Neuronal stem cell (in vitro differentiated cells): ENCODE results near the gene SIVA1.

ENCODE experiments used
- DNase-seq: peaks from one replicate; pipeline ENCODE4 v3.0.0-alpha.2; 2013; ENCODE audit warnings: low spot score
- H2AFZ ChIP-seq: one replicate; pipeline ENCODE4 v1.6.1; 2013; ENCODE audit warnings: mild to moderate bottlenecking, low read length, inconsistent platforms
- H2AK5ac ChIP-seq: 2 replicates; pipeline ENCODE4 v1.6.1; 2013; ENCODE audit warnings: low read depth, mild to moderate bottlenecking, inconsistent platforms, low read length, moderate library complexity, mixed read lengths
- H2BK120ac ChIP-seq: 2 replicates; pipeline ENCODE4 v1.6.1; 2013; ENCODE audit warnings: low read depth, mild to moderate bottlenecking, inconsistent platforms, low read length, moderate library complexity, mixed read lengths
- H2BK12ac ChIP-seq: one replicate; pipeline ENCODE4 v1.6.1; 2013; ENCODE audit warnings: low read length, inconsistent platforms
- H2BK15ac ChIP-seq: 2 replicates; pipeline ENCODE4 v1.6.1; 2013; ENCODE audit warnings: mild to moderate bottlenecking, low read length, inconsistent platforms, mixed read lengths
- H2BK5ac ChIP-seq: one replicate; pipeline ENCODE4 v1.6.1; 2013; ENCODE audit warnings: inconsistent platforms, mild to moderate bottlenecking, low read length, moderate library complexity
- H3K14ac ChIP-seq: one replicate; pipeline ENCODE4 v1.6.1; 2013; ENCODE audit warnings: low read length, inconsistent platforms
- H3K18ac ChIP-seq: 2 replicates; pipeline ENCODE4 v1.6.1; 2013; ENCODE audit warnings: low read length, inconsistent platforms
- H3K23ac ChIP-seq: 2 replicates; pipeline ENCODE4 v1.6.1; 2013; ENCODE audit warnings: low read depth, mild to moderate bottlenecking, mixed read lengths, low read length, inconsistent platforms; ENCODE audit not compliant: poor library complexity
- H3K27ac ChIP-seq: replicated peaks from 3 replicates; pipeline ENCODE4 v1.5.1; 2013; ENCODE audit warnings: low read length, inconsistent platforms
- H3K27me3 ChIP-seq, 3 experiments: 2 replicates each; pipeline ENCODE4 v1.6.1; 2013; ENCODE audit warnings: low read length in 3 of 3, mild to moderate bottlenecking in 2 of 3, inconsistent platforms in 1 of 3, low read depth in 1 of 3, mixed read lengths in 1 of 3, moderate library complexity in 1 of 3; ENCODE audit not compliant: control insufficient read depth in 3 of 3, insufficient read depth in 3 of 3
- H3K36me3 ChIP-seq, 2 donors: replicated peaks in 1 of 2; 2 replicates each; pipeline ENCODE4 v1.6.1; 2013; ENCODE audit warnings: low read length in 2 of 2; ENCODE audit not compliant: control insufficient read depth in 2 of 2, insufficient read depth in 2 of 2
- H3K4ac ChIP-seq: 2 replicates; pipeline ENCODE4 v1.6.1; 2013; ENCODE audit warnings: inconsistent platforms, mild to moderate bottlenecking, low read length, moderate library complexity
- H3K4me1 ChIP-seq, 2 donors: 1 replicate in 1 of 2; 2 replicates in 1 of 2; pipeline ENCODE4 v1.6.1; 2013; ENCODE audit warnings: low read length in 2 of 2, low read depth in 1 of 2; ENCODE audit not compliant: control insufficient read depth in 2 of 2, insufficient read depth in 1 of 2
- H3K4me2 ChIP-seq: one replicate; pipeline ENCODE4 v1.6.1; 2013; ENCODE audit warnings: mild to moderate bottlenecking, low read length, inconsistent platforms; ENCODE audit not compliant: insufficient read depth, poor library complexity, severe bottlenecking
- H3K4me3 ChIP-seq, 2 donors: 2 replicates each; pipeline ENCODE4 v1.5.1; 2013; ENCODE audit warnings: low read length in 2 of 2, mild to moderate bottlenecking in 2 of 2, inconsistent platforms in 1 of 2, moderate library complexity in 1 of 2
- H3K79me1 ChIP-seq: one replicate; pipeline ENCODE4 v1.6.1; 2013; ENCODE audit warnings: low read depth, mild to moderate bottlenecking, inconsistent platforms, low read length, moderate library complexity
- H3K9ac ChIP-seq: one replicate; pipeline ENCODE4 v1.6.1; 2013; ENCODE audit warnings: mild to moderate bottlenecking, low read depth, low read length, inconsistent platforms; ENCODE audit not compliant: poor library complexity
- H3K9me3 ChIP-seq, 2 donors: replicated peaks in 1 of 2; 2 replicates each; pipeline versions ENCODE3 to v1.6.1; 2013; ENCODE audit warnings: low read length in 2 of 2, mild to moderate bottlenecking in 2 of 2, inconsistent platforms in 1 of 2, low read depth in 1 of 2, mixed read lengths in 1 of 2, moderate library complexity in 1 of 2; ENCODE audit not compliant: control insufficient read depth in 2 of 2, insufficient read depth in 1 of 2
- H4K8ac ChIP-seq: one replicate; pipeline ENCODE4 v1.6.1; 2013; ENCODE audit warnings: low read depth, mild to moderate bottlenecking, inconsistent platforms, low read length, moderate library complexity
- H4K91ac ChIP-seq: one replicate; pipeline ENCODE4 v1.6.1; 2013; ENCODE audit warnings: low read length, low read depth, mild to moderate bottlenecking, inconsistent platforms; ENCODE audit not compliant: poor library complexity
- WGBS, 2 donors: extraction: QIAGEN DNeasy Blood & Tissue Kit; methylation state at CpG; one replicate each; pipeline ENCODE4 v1.1.7; 2013; ENCODE audit warnings: missing lambda C conversion rate in 2 of 2, mixed read lengths in 1 of 2; ENCODE audit not compliant: insufficient read length in 2 of 2, insufficient replicate concordance in 1 of 2; ENCODE audit errors: extremely low coverage in 2 of 2; 5-methylcytosine and 5-hydroxymethylcytosine counted together

Gene SIVA1

DNA sequence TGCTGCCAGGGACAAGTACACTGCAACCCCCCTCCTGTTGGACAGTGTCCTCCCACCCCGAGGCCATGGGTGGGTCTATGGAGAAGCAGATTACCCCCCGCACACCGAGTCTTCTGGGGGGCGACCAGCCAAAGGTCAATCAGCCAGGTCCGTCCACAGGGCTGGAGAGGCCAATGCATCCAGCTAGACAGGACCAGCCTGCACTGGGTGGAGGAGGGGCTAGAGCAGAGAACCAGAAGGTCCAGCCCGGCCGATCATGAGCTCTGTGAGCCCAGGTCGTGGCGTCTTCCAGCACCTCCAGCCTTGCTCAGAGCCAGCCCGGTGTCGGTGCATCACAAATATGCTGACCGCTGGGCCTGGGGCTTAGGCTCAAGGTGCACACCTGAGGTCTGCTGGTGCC, 37.1 kb upstream of the SIVA1 start:
- no peaks in the 10 kb centered on the region for H3K27me3 ChIP-seq
- DNase-seq: no peak
- H4K8ac ChIP-seq: no peak overlapping the region
- H2AFZ ChIP-seq: no peak overlapping the region
- no peak overlapping the region for H2BK12ac ChIP-seq
- no peak overlapping the region for H3K14ac ChIP-seq
- no peak overlapping the region for H3K4me2 ChIP-seq
- H3K18ac ChIP-seq: no peak overlapping the region
- no peaks in the 10 kb centered on the region for H3K4me1 ChIP-seq
- H3K4ac ChIP-seq: no peak overlapping the region
- peaks cover 17 to 70% of the 10 kb centered on the region in 2 donors for H3K36me3 ChIP-seq
- H2AK5ac ChIP-seq: no peak overlapping the region
- no CpG with 5 or more reads among the region's 12 CpGs for WGBS, 2 donors
- H3K27ac ChIP-seq: no peak overlapping the region
- no peaks in the 10 kb centered on the region for H3K9me3 ChIP-seq
- peaks cover 2% of the 10 kb centered on the region for H3K79me1 ChIP-seq
- H2BK5ac ChIP-seq: no peak overlapping the region
- no peak overlapping the region for H2BK15ac ChIP-seq
- H2BK120ac ChIP-seq: no peak overlapping the region
- H3K4me3 ChIP-seq: peak overlapping the region in 1 of 2 donors; percentile 32
- H4K91ac ChIP-seq: no peak overlapping the region
- no peak overlapping the region for H3K9ac ChIP-seq
- no peak overlapping the region for H3K23ac ChIP-seq

DNA sequence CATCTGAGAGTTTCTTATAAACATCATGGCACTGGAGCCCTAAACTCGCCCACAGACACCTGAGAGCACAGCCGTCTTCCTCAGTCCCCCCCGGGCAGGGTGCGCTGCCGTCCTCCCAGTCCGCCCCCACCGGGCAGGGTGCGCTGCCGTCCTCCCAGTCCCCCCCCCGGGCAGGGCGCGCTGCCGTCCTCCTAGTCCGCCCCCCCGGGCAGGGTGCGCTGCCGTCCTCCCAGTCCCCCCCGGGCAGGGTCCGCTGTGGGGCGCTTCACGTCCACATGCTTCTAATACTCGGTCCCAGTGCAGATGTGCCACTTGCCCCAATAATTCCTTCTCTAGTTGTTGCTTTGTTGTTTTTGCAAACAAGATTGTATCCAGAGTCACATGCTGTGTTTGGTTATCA, 35.8 kb upstream of the SIVA1 start:
- DNase-seq: no peak
- H2BK12ac ChIP-seq: no peak overlapping the region

DNA sequence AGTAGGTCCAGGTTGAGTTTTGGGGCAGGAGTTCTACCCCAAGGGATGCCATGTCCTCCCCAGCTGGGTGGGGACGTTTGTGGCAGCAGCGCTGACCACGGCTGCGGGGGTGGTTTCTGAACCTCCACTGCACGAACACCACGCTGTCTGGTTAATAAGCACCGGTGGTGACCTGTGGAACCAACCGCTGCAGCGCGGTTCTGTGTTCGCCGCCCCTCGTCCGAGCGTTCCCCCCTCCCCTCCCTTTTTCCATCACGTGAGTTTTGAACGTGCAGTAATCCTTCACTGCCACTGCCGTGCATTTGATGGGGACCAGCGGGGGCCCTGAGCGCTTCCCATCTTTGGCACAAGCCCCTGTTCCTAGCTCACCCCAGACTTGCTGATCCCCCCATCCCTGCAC, 35.3 kb upstream of the SIVA1 start:
- Histone ChIP-seq H3K79me1 (peaks cover 2% of the 10 kb centered on the region), H4K91ac (no peak overlapping the region), H3K18ac (no peak overlapping the region), H3K4me3 (no peak overlapping the region), H2BK12ac (no peak overlapping the region), H2BK5ac (peak overlapping the region; percentile 29), H3K27ac (no peak overlapping the region), H3K4me1 (no peaks in the 10 kb centered on the region), H3K9ac (no peak overlapping the region), H3K23ac (no peak overlapping the region), H3K4me2 (no peak overlapping the region), H3K4ac (no peak overlapping the region), H3K9me3 (no peaks in the 10 kb centered on the region), H3K27me3 (no peaks in the 10 kb centered on the region), H4K8ac (no peak overlapping the region), H2AK5ac (no peak overlapping the region), H2AFZ (no peak overlapping the region), H2BK15ac (no peak overlapping the region), H3K36me3 (peaks cover 18 to 54% of the 10 kb centered on the region in 2 donors), H3K14ac (no peak overlapping the region), H2BK120ac (no peak overlapping the region)
- WGBS, 2 donors: no CpG with 5 or more reads among the region's 20 CpGs
- no peak for DNase-seq

More for the DNA sequence above, 35.8 kb upstream of the SIVA1 start:
- H3K79me1 ChIP-seq: peaks cover 2% of the 10 kb centered on the region
- peaks cover 18 to 58% of the 10 kb centered on the region in 2 donors for H3K36me3 ChIP-seq
- no peak overlapping the region for H3K9ac ChIP-seq
- no peak overlapping the region for H2BK120ac ChIP-seq
- no peaks in the 10 kb centered on the region for H3K27me3 ChIP-seq
- no peak overlapping the region for H3K4me2 ChIP-seq
- H3K27ac ChIP-seq: no peak overlapping the region
- H3K4me1 ChIP-seq: no peaks in the 10 kb centered on the region
- WGBS, 2 donors: no CpG with 5 or more reads among the region's 22 CpGs
- H3K9me3 ChIP-seq: no peaks in the 10 kb centered on the region
- H3K4me3 ChIP-seq: no peak overlapping the region
- H3K23ac ChIP-seq: no peak overlapping the region
- H2AFZ ChIP-seq: no peak overlapping the region
- H4K8ac ChIP-seq: no peak overlapping the region
- H2BK5ac ChIP-seq: no peak overlapping the region
- no peak overlapping the region for H2AK5ac ChIP-seq
- no peak overlapping the region for H3K18ac ChIP-seq
- H4K91ac ChIP-seq: no peak overlapping the region
- no peak overlapping the region for H3K4ac ChIP-seq
- peak overlapping the region; percentile 38 for H3K14ac ChIP-seq
- no peak overlapping the region for H2BK15ac ChIP-seq

DNA sequence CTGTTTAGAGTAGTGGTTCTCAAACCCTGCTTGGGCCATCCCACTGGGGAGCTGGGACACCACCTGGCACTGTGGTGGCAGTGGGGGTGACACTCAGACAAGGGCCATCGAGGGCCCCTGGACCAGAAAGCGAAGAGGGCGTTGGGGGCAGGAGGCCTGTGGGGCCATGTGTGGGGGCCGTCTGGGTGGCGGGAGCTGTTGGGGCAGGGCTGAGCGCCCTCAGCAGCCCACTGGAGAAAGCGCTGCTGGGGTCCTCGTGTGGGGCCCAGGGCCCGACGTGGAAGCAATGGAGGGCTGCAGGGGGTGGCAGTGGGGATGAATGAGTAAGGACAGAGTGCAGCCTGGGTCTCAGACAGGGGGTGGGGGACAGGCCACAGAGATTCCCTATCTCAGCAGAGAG, 34.8 kb upstream of the SIVA1 start:
- H4K8ac ChIP-seq: no peak overlapping the region
- H3K9ac ChIP-seq: peak overlapping the region; percentile 6
- H3K9me3 ChIP-seq: no peaks in the 10 kb centered on the region
- H2BK120ac ChIP-seq: no peak overlapping the region
- no peak overlapping the region for H4K91ac ChIP-seq
- WGBS, 2 donors: no CpG with 5 or more reads among the region's 10 CpGs
- H2AK5ac ChIP-seq: no peak overlapping the region
- H3K18ac ChIP-seq: no peak overlapping the region
- H3K4me3 ChIP-seq: no peak overlapping the region
- no peak overlapping the region for H2BK15ac ChIP-seq
- H3K4ac ChIP-seq: no peak overlapping the region
- no peak overlapping the region for H3K23ac ChIP-seq
- H2BK12ac ChIP-seq: no peak overlapping the region
- H3K14ac ChIP-seq: no peak overlapping the region
- no peak overlapping the region for H2AFZ ChIP-seq
- peaks cover 2% of the 10 kb centered on the region in 2 donors for H3K4me1 ChIP-seq
- no peaks in the 10 kb centered on the region for H3K27me3 ChIP-seq
- H3K4me2 ChIP-seq: no peak overlapping the region
- no peak for DNase-seq
- H2BK5ac ChIP-seq: peak overlapping the region; percentile 29
- H3K79me1 ChIP-seq: no peaks in the 10 kb centered on the region
- no peak overlapping the region for H3K27ac ChIP-seq
- peaks cover 18 to 49% of the 10 kb centered on the region in 2 donors for H3K36me3 ChIP-seq
